Liver (tissue), 9 donors: ENCODE measurements around the gene STK24. TPM values are rescaled to one million over a fixed set of nuclear protein-coding genes. Genes with fewer than 3 reads are reported as not detected.
A peak's percentile ranks its signal among the peaks of the same experiment; 100 is the strongest.

Source experiments
- DNase-seq: peaks from one replicate; pipeline ENCODE4 v3.0.0-alpha.2; 2017; ENCODE audit warnings: low spot score
- H3K27ac ChIP-seq, 2 donors: one replicate each; pipeline ENCODE4 v1.7.0; 2013; ENCODE audit warnings: inconsistent platforms in 2 of 2, low read length in 2 of 2, control low read depth in 1 of 2, low read depth in 1 of 2, mild to moderate bottlenecking in 1 of 2
- H3K27me3 ChIP-seq, 4 donors: one replicate each; pipeline versions ENCODE4 v1.6.1 to v1.7.0; 2013; ENCODE audit warnings: low read length in 3 of 4, inconsistent platforms in 1 of 4, mild to moderate bottlenecking in 1 of 4, moderate library complexity in 1 of 4; ENCODE audit not compliant: control insufficient read depth in 4 of 4, insufficient read depth in 4 of 4
- H3K36me3 ChIP-seq, 4 donors: one replicate each; pipeline versions ENCODE4 v1.6.1 to v1.7.0; 2013; ENCODE audit warnings: low read length in 3 of 4, mild to moderate bottlenecking in 3 of 4, low read depth in 1 of 4, moderate library complexity in 1 of 4; ENCODE audit not compliant: control insufficient read depth in 4 of 4, insufficient read depth in 3 of 4
- H3K4me1 ChIP-seq, 4 donors: one replicate each; pipeline versions ENCODE4 v1.6.1 to v1.7.0; 2013; ENCODE audit warnings: low read length in 3 of 4, mild to moderate bottlenecking in 3 of 4, moderate library complexity in 1 of 4; ENCODE audit not compliant: control insufficient read depth in 4 of 4, insufficient read depth in 4 of 4
- H3K4me3 ChIP-seq, 3 donors: one replicate each; pipeline versions ENCODE4 v1.6.1 to v1.7.0; 2013; ENCODE audit warnings: low read length in 3 of 3, control low read depth in 1 of 3, low read depth in 1 of 3, mild to moderate bottlenecking in 1 of 3
- H3K9ac ChIP-seq, 2 donors: one replicate each; pipeline ENCODE4 v1.7.0; 2013; ENCODE audit warnings: low read length in 2 of 2, mild to moderate bottlenecking in 2 of 2, moderate library complexity in 2 of 2, control low read depth in 1 of 2, low read depth in 1 of 2
- H3K9me3 ChIP-seq, 4 donors: one replicate each; pipeline versions ENCODE4 v1.6.1 to v1.7.0; 2013; ENCODE audit warnings: low read length in 3 of 4; ENCODE audit not compliant: control insufficient read depth in 4 of 4
- ATF3 ChIP-seq: IDR thresholded peaks from 2 replicates; pipeline ENCODE4 v1.6.1; 2016; ENCODE audit warnings: antibody characterized with exemption
- EGR1 ChIP-seq, 2 donors: IDR thresholded peaks; 2 replicates each; pipeline ENCODE4 v1.6.1; 2016 to 2018; ENCODE audit warnings: antibody characterized with exemption in 2 of 2, low read depth in 2 of 2
- FOXA1 ChIP-seq: IDR thresholded peaks from 2 replicates; pipeline ENCODE4 v1.6.1; 2016; ENCODE audit warnings: antibody characterized with exemption
- GABPA ChIP-seq, 2 donors: IDR thresholded peaks in 1 of 2; conservative IDR thresholded peaks in 1 of 2; 2 replicates each; pipeline ENCODE4 v1.6.1; 2016; ENCODE audit warnings: antibody characterized with exemption in 2 of 2, mild to moderate bottlenecking in 1 of 2, moderate library complexity in 1 of 2
- HNF4A ChIP-seq, 2 donors: conservative IDR thresholded peaks; 2 replicates each; pipeline ENCODE4 v1.6.1; 2016; ENCODE audit warnings: antibody characterized with exemption in 2 of 2, mild to moderate bottlenecking in 2 of 2
- HNF4G ChIP-seq: IDR thresholded peaks from 2 replicates; pipeline ENCODE4 v1.6.1; 2016; ENCODE audit warnings: antibody characterized with exemption
- JUND ChIP-seq, 2 donors: IDR thresholded peaks; 2 replicates each; pipeline ENCODE4 v1.6.1; 2016; ENCODE audit warnings: antibody characterized with exemption in 2 of 2
- RXRA ChIP-seq, 2 donors: IDR thresholded peaks; 2 replicates each; pipeline ENCODE4 v1.6.1; 2017 to 2018; ENCODE audit warnings: antibody characterized with exemption in 2 of 2, mild to moderate bottlenecking in 1 of 2
- TAF1 ChIP-seq: conservative IDR thresholded peaks from 2 replicates; pipeline ENCODE4 v1.6.1; 2016; ENCODE audit warnings: antibody characterized with exemption, mild to moderate bottlenecking
- YY1 ChIP-seq: IDR thresholded peaks from 2 replicates; pipeline ENCODE4 v1.6.1; 2016; ENCODE audit warnings: antibody characterized with exemption, mild to moderate bottlenecking
- ZBTB33 ChIP-seq: IDR thresholded peaks from 2 replicates; pipeline ENCODE4 v1.6.1; 2016; ENCODE audit warnings: antibody characterized with exemption
- WGBS: extraction: QIAGEN DNeasy Blood & Tissue Kit; methylation state at CpG from one replicate; pipeline ENCODE4 v1.1.7; 2013; 5-methylcytosine and 5-hydroxymethylcytosine counted together
- polyA plus RNA-seq, 2 donors: library from polyadenylated mRNA; stranded (reverse) in 1 of 2; unstranded in 1 of 2; fragments of 200-250 nt in 1 of 2; fragments of >200 nt in 1 of 2; fragmentation: Nextera tagmentation in 1 of 2; extraction: Ambion mirVana in 1 of 2; gene quantifications; one replicate each; pipeline versions ENCODE4 v1.2.1 to v1.2.3, GENCODE V29; 2013 to 2015
- total RNA-seq, 2 donors: library from RNA; depleted of rRNA; stranded (reverse); fragments of >200 nt; gene quantifications; one replicate each; pipeline ENCODE4 v1.2.3, GENCODE V29; 2014
- TF ChIP-seq, protein P1 (sequence below): fragments of 150-350 bp; IDR thresholded peaks from 2 replicates; pipeline ENCODE4 v1.5.1; 2017; ENCODE audit warnings: improper control_type of control experiment, low read depth, low read length; ENCODE audit not compliant: missing input control
- TF ChIP-seq, protein P2 (sequence below): IDR thresholded peaks from 2 replicates; pipeline ENCODE4 v1.6.1; 2016; ENCODE audit warnings: antibody characterized with exemption
- donor health status: healthy.
- donor health status: healthy.
- donor health status: healthy.
- donor health status: healthy.
- donor health status: healthy.

Gene STK24
- total and polyA plus RNA-seq, 4 donors = 6.4 to 43.3 (median 14.9) TPM

- Histone ChIP-seq H3K9ac (no peak overlapping the region), H3K27me3 (no peaks in the 10 kb centered on the region), H3K4me3 (no peak overlapping the region), H3K9me3 (no peaks in the 10 kb centered on the region), H3K4me1 (peaks cover 32 to 67% (median 58%) of the 10 kb centered on the region in 4 donors), H3K36me3 (no peaks in the 10 kb centered on the region), H3K27ac (no peak overlapping the region)
- 84% methylated on average over 15 of the region's 15 CpGs for WGBS
- DNase-seq = no peak
- TF ChIP-seq YY1 = no peak
- TF ChIP-seq ZBTB33 = no peak
- TF ChIP-seq HNF4A (conservative IDR thresholded peaks at IDR 0.05) = no peak
- TF ChIP-seq JUND (IDR thresholded peaks at IDR 0.05) = no peak
- no peak for TF ChIP-seq FOXA1
- TF ChIP-seq, protein P1, sequence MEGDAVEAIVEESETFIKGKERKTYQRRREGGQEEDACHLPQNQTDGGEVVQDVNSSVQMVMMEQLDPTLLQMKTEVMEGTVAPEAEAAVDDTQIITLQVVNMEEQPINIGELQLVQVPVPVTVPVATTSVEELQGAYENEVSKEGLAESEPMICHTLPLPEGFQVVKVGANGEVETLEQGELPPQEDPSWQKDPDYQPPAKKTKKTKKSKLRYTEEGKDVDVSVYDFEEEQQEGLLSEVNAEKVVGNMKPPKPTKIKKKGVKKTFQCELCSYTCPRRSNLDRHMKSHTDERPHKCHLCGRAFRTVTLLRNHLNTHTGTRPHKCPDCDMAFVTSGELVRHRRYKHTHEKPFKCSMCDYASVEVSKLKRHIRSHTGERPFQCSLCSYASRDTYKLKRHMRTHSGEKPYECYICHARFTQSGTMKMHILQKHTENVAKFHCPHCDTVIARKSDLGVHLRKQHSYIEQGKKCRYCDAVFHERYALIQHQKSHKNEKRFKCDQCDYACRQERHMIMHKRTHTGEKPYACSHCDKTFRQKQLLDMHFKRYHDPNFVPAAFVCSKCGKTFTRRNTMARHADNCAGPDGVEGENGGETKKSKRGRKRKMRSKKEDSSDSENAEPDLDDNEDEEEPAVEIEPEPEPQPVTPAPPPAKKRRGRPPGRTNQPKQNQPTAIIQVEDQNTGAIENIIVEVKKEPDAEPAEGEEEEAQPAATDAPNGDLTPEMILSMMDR = no peak
- TF ChIP-seq TAF1 = no peak
- no peak for TF ChIP-seq ATF3
- TF ChIP-seq EGR1 (IDR thresholded peaks at IDR 0.05; ENCODE audit: low read depth in 2 of 2) = no peak
- TF ChIP-seq GABPA (IDR thresholded peaks at IDR 0.05 in 1 of 2, conservative IDR thresholded peaks at IDR 0.05 in 1 of 2) = no peak
These were observed 95.7 kb downstream of the STK24 start for GRCh38 chr13:98480915-98481877.

GRCh38 chr13:98479496-98480003 lies 97.4 kb downstream of the STK24 start:
- Histone ChIP-seq H3K27me3 (no peaks in the 10 kb centered on the region), H3K9me3 (no peaks in the 10 kb centered on the region), H3K9ac (no peak overlapping the region), H3K36me3 (no peaks in the 10 kb centered on the region), H3K4me3 (no peak overlapping the region), H3K27ac (no peak overlapping the region), H3K4me1 (peaks cover 31 to 71% (median 61%) of the 10 kb centered on the region in 4 donors)
- 93% methylated on average over 8 of the region's 8 CpGs for WGBS
- TF ChIP-seq, protein P2, sequence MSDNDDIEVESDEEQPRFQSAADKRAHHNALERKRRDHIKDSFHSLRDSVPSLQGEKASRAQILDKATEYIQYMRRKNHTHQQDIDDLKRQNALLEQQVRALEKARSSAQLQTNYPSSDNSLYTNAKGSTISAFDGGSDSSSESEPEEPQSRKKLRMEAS = no peak
- no peak for TF ChIP-seq HNF4G
- peak in 1 of 2 donors; percentile 9 for TF ChIP-seq HNF4A (conservative IDR thresholded peaks at IDR 0.05)
- TF ChIP-seq RXRA (IDR thresholded peaks at IDR 0.05) = peak; percentile 43 to 54
- no peak for DNase-seq
